Upper lobe of left lung (tissue), 6 donors: Measurements from ENCODE around the gene AFF3. TPM values are rescaled to one million over a fixed set of nuclear protein-coding genes. Genes with fewer than 3 reads are reported as not detected.

ENCODE experiments used
- ATAC-seq, 2 donors: fragments of 200-7000 bp; cut with Tn5 transposase; one replicate each; pipeline ENCODE4 v1.9.1; 2022; ENCODE audit warnings: mild to moderate bottlenecking in 2 of 2, moderate library complexity in 2 of 2; ENCODE audit not compliant: low FRiP score in 2 of 2
- DNase-seq, 2 donors: peaks; one replicate each; pipeline ENCODE4 v3.0.0-alpha.2; 2019 to 2020
- H3K27ac ChIP-seq, 4 donors: fragments of 200-600 bp; sonication (generic); one replicate each; pipeline ENCODE4 v1.5.1; 2016 to 2019
- H3K27me3 ChIP-seq, 4 donors: fragments of 200-600 bp; sonication (generic); one replicate each; pipeline ENCODE4 v1.5.1; 2017 to 2019
- H3K36me3 ChIP-seq, 4 donors: fragments of 200-600 bp; sonication (generic); one replicate each; pipeline ENCODE4 v1.5.1; 2016 to 2019
- H3K4me1 ChIP-seq, 4 donors: fragments of 200-600 bp; sonication (generic); one replicate each; pipeline ENCODE4 v1.5.1; 2018 to 2019
- H3K4me3 ChIP-seq, 4 donors: fragments of 200-600 bp; sonication (generic); one replicate each; pipeline ENCODE4 v1.5.1; 2017 to 2019; ENCODE audit warnings: mild to moderate bottlenecking in 2 of 4, moderate library complexity in 1 of 4
- H3K9me3 ChIP-seq, 4 donors: fragments of 200-600 bp; sonication (generic); one replicate each; pipeline ENCODE4 v1.5.1; 2018 to 2019
- EP300 ChIP-seq, 4 donors: sonication (generic); formaldehyde crosslinking; IDR thresholded peaks; one replicate each; pipeline ENCODE4 v1.5.1; 2017; ENCODE audit warnings: antibody characterized with exemption in 4 of 4, control low read depth in 2 of 4
- POLR2A ChIP-seq, 4 donors: fragments of 450-650 bp; IDR thresholded peaks; one replicate each; pipeline ENCODE4 v1.5.1; 2016 to 2017; ENCODE audit warnings: antibody characterized with exemption in 4 of 4, mild to moderate bottlenecking in 2 of 4
- POLR2AphosphoS5 ChIP-seq, 2 donors: sonication (generic); formaldehyde crosslinking; IDR thresholded peaks; one replicate each; pipeline ENCODE4 v1.5.1; 2017; ENCODE audit warnings: antibody characterized with exemption in 2 of 2
- WGBS, 2 donors: methylation state at CpG; one replicate each; pipeline ENCODE4 v1.1.5; 2017 to 2018; 5-methylcytosine and 5-hydroxymethylcytosine counted together
- total RNA-seq, 6 donors: library from RNA; depleted of rRNA in 4 of 6; stranded (reverse); fragments of >200 nt in 4 of 6; gene quantifications; one replicate each; pipeline versions ENCODE4 v1.1.0 to v1.2.1, GENCODE V29; 2016 to 2021
- TF ChIP-seq, protein P1 (sequence below), 6 experiments: fragments of 450-650 bp in 4 of 6; fragments of 200-600 bp in 2 of 6; sonication (generic) in 2 of 6; IDR thresholded peaks; one replicate each; pipeline ENCODE4 v1.5.1; 2016 to 2019; ENCODE audit warnings: antibody characterized with exemption in 6 of 6
- donor health status: DM: no; HTN: no; CAD: no; lungs with moderate emphysema.
- donor health status: DM: no; HTN: yes; CAD: no; lungs with severe emphysema.

The AFF3 gene
- total RNA-seq, 6 donors from 2014 or later: 21.0 to 195 (median 47.9) TPM

DNA sequence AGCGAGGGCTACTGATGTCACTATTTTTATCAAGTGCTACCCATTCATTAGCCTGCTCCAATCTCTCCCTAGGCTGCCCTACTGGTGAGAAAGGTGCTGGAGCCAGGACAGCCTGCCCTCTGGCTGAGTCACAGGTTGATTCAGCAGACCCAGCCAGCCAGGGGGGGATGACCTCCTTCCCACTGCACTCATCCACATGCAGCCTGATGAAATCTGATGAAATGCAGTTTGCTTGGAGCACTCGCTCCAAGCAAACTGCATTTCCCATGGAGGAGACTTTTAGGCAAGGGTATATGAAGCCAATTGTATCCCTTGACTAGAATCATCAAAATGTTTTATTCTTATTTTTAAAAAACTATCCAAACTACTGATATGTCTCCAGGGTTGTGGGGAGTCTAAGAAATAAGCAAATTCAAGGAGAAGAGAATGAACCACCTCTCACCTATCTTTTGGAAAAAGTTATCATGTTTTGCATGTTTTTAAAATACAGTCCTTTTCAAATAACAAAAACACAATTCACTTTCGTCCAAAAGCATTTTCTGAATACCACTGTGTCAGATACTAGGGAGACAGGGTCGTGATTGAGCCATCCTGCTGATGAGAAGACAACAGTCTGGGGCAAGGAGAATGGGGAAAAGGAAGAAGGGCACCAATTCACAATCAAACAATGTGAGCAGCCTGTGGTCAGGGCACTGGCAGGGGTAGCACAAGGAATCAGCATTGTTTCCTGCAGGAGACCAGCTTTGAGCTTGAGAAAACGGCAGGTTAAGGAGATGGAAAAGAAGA, 128.3 kb downstream of the AFF3 start:
- H3K36me3 ChIP-seq: no peaks in the 10 kb centered on the region
- H3K27ac ChIP-seq: no peak overlapping the region
- TF ChIP-seq, protein P1, sequence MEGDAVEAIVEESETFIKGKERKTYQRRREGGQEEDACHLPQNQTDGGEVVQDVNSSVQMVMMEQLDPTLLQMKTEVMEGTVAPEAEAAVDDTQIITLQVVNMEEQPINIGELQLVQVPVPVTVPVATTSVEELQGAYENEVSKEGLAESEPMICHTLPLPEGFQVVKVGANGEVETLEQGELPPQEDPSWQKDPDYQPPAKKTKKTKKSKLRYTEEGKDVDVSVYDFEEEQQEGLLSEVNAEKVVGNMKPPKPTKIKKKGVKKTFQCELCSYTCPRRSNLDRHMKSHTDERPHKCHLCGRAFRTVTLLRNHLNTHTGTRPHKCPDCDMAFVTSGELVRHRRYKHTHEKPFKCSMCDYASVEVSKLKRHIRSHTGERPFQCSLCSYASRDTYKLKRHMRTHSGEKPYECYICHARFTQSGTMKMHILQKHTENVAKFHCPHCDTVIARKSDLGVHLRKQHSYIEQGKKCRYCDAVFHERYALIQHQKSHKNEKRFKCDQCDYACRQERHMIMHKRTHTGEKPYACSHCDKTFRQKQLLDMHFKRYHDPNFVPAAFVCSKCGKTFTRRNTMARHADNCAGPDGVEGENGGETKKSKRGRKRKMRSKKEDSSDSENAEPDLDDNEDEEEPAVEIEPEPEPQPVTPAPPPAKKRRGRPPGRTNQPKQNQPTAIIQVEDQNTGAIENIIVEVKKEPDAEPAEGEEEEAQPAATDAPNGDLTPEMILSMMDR (IDR thresholded peaks at IDR 0.05): no peak
- TF ChIP-seq POLR2A (IDR thresholded peaks at IDR 0.05): no peak
- TF ChIP-seq EP300 (IDR thresholded peaks at IDR 0.05): no peak
- no peak for TF ChIP-seq POLR2AphosphoS5 (IDR thresholded peaks at IDR 0.05)
- DNase-seq: peak in 1 of 2 donors; percentile 62
- H3K9me3 ChIP-seq: no peaks in the 10 kb centered on the region
- peaks cover 0 to 12% (median 9%) of the 10 kb centered on the region in 4 donors for H3K4me1 ChIP-seq
- H3K4me3 ChIP-seq: no peak overlapping the region
- peak in 1 of 2 donors; percentile 47 for ATAC-seq
- WGBS, 2 donors: 79 to 82% methylated on average over 5 of the region's 5 CpGs
- H3K27me3 ChIP-seq: no peaks in the 10 kb centered on the region

GRCh38 chr2:100012561-100012960, 129.8 kb downstream of the AFF3 start:
- WGBS, 2 donors: 92 to 94% methylated on average over 5 of the region's 5 CpGs
- no peak overlapping the region for H3K27ac ChIP-seq
- no peak for TF ChIP-seq POLR2A (IDR thresholded peaks at IDR 0.05)
- no peak for TF ChIP-seq POLR2AphosphoS5 (IDR thresholded peaks at IDR 0.05)
- TF ChIP-seq EP300 (IDR thresholded peaks at IDR 0.05): no peak
- TF ChIP-seq, protein P1 (IDR thresholded peaks at IDR 0.05): no peak
- H3K4me3 ChIP-seq: no peak overlapping the region
- peaks cover 0 to 16% (median 9%) of the 10 kb centered on the region in 4 donors for H3K4me1 ChIP-seq
- no peaks in the 10 kb centered on the region for H3K27me3 ChIP-seq
- H3K9me3 ChIP-seq: no peaks in the 10 kb centered on the region
- H3K36me3 ChIP-seq: no peaks in the 10 kb centered on the region
- no peak for ATAC-seq
- DNase-seq: no peak

DNA sequence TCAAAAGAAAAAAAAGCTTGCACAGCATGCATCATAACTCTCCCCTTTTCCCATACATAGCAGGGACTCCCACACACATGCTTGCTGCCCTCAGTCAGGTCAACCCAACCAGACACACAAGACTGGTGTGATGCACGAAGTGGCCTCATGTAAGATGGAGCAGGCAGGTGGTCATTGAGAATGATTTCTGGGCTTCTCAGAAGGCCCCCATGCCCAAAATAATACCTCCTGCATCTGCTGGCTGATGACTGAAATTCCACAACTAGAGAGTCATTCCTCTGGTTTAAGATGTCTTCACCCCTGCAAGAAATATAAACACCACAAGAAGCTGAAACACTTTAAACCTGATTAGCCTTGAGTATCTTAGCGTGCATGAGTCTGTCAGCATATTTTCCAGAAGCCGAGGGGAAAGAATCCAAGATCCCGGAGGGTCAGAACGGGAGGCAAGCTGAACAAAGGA, 131.1 kb downstream of the AFF3 start:
- H3K4me3 ChIP-seq: no peak overlapping the region
- ATAC-seq: no peak
- H3K27me3 ChIP-seq: no peaks in the 10 kb centered on the region
- peaks cover 0 to 10% (median 4%) of the 10 kb centered on the region in 4 donors for H3K36me3 ChIP-seq
- H3K4me1 ChIP-seq: peaks cover 0 to 16% (median 9%) of the 10 kb centered on the region in 4 donors
- TF ChIP-seq, protein P1 (IDR thresholded peaks at IDR 0.05): no peak
- no peak for TF ChIP-seq EP300 (IDR thresholded peaks at IDR 0.05)
- no peak for TF ChIP-seq POLR2A (IDR thresholded peaks at IDR 0.05)
- no peak for TF ChIP-seq POLR2AphosphoS5 (IDR thresholded peaks at IDR 0.05)
- 65 to 70% methylated on average over 4 to 5 of the region's 5 CpGs for WGBS, 2 donors
- H3K9me3 ChIP-seq: no peaks in the 10 kb centered on the region
- DNase-seq: no peak
- no peak overlapping the region for H3K27ac ChIP-seq

GRCh38 chr2:100010606-100011005, 131.8 kb downstream of the AFF3 start:
- WGBS, 2 donors: 95 to 96% methylated on average over 5 of the region's 5 CpGs
- no peaks in the 10 kb centered on the region for H3K9me3 ChIP-seq
- H3K36me3 ChIP-seq: peaks cover 0 to 13% (median 4%) of the 10 kb centered on the region in 4 donors
- no peak for TF ChIP-seq POLR2A (IDR thresholded peaks at IDR 0.05)
- no peak for TF ChIP-seq EP300 (IDR thresholded peaks at IDR 0.05)
- no peak for TF ChIP-seq POLR2AphosphoS5 (IDR thresholded peaks at IDR 0.05)
- TF ChIP-seq, protein P1 (IDR thresholded peaks at IDR 0.05): no peak
- H3K4me1 ChIP-seq: peaks cover 0 to 16% (median 9%) of the 10 kb centered on the region in 4 donors
- H3K4me3 ChIP-seq: no peak overlapping the region
- DNase-seq (no peak), ATAC-seq (no peak)
- no peak overlapping the region for H3K27ac ChIP-seq
- no peaks in the 10 kb centered on the region for H3K27me3 ChIP-seq
